Activated CD4-positive, alpha-beta T cell treated with anti-CD3 and anti-CD28 coated beads, Interleukin-2, amount 50 U/mL, for 48 hours (primary cell): ENCODE data around the gene EFCAB9.
A peak's percentile ranks its signal among the peaks of the same experiment; 100 is the strongest.
"Not testable (repeated sequence)": the region's sequence is repeated elsewhere in the genome, so short reads cannot be mapped to it uniquely, and the experiment has no call there.

ENCODE experiments used
- DNase-seq, 2 experiments: peaks; one replicate each; pipeline ENCODE4 v3.0.0-alpha.2; 2020

EFCAB9 gene

DNA sequence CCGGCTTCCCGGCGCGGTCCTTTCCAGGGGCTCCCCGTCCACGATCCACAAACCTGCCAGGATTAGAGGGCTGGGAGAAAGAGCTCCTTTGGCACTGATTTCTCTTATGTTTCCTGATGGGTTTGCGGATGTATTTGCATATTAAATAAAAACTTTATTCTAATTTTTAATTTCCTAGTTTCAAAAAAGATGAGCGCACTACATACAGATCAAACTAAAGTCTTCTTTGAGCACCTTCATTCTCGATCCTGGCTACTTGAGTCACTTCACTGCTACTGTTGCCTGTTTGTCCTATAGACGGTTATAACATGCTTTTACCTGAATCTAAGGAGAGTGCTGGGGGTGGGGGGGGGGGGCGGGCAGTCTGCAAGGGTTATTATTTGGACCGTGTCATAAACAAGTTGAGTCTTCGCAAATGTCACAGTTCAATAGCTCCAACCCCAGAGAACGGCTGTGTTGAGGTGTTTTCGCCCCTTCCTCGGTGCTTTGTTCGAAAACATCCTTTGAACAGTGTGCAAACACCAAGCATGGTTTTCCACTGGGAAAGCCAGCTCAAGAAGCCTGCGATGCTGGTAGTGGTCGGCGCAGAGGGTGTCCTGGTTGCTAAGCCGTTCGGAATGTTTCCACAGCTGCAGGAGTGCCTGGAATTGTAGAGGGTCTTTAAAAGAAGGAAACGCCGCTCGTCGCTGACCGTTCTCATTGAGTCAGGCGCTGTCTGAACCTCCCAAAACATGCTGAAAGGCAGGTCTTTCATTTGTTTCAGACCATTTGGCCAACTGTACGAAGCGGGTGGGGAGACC is 4.9 kb upstream of the EFCAB9 start:
- DNase-seq, result no peak

DNA sequence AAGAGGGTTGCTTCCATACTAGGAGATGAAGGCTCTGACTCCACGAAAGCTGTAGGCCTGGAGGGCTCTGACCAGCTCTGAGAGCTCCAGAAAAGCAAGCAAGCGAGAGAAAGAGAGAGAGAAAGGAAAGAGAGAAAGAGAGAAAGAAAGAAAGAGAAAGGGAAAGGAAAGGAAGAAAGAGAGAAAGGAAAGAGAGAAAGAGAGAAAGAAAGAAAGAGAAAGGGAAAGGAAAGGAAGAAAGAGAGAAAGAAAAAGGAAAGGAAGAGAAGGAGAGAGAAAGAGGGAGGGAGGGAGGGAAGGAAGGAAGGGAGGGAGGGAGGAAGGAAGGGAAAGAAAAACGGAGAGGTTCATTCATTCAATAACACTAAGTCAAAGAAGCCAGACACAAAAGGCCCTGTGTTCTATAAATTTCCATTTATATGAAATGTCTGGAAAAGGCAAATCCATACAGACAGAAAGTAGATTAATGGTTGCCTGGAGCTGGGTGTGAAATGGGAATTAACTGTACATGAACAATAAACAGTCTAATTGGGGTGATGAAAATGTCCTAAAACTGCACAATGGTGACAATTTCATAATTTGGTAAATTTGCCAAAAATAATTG is 4.2 kb upstream of the EFCAB9 start:
- DNase-seq, result no peak

DNA sequence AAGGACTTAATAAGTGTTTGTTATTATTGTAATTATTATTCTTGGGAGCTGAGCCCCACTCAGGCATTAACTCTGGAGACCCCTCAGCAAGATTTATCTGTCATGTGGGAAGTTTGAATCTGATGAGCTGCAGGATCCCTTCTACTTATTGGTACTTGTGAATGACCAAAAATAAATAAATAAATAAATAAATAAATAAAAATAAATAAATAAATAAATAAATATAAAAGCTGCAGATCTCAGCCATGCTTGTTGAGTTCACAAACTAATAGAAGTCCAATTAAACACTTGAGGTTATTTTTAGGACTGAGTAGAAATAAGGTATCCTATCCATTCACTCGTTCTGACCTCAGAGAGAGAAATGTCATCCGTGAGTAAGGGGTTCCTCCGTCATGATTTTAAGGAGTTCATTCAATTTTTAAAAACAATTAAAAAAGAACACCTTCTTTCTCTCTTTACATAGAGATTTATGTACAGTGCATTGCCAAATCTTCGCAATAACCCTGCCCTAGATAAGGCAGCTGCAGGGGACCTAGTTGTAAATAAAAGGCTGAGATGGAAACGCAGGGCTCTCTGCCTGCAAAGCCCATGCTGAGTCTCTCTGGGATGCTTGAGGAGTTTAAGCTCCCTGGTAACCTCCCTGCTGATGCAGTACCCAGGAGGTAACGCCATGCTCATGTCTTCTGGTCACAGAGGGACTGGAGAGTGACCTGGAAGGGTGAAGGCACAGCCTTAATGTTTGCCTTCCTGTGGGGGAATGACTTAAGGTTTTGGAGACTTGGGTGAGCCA is 1.2 kb downstream of the EFCAB9 start:
- DNase-seq, result no peak

DNA sequence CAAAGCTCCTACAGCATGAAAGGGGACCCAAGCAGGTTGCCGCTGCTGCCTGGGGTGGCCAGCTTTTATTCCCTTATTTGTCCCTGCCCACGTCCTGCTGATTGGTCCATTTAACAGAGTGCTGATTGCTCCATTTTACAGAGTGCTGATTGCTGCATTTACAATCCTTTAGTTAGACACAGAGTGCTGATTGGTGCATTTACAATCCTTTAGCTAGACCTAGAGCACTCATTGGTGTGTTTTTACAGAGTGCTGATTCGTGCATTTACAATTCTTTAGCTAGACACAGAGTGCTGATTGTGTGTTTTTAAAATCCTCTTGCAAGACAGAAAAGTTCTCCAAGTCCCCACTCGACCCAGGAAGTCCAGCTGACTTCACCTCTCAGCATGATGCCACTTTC is 3.8 kb downstream of the EFCAB9 start:
- not testable (repeated sequence) for DNase-seq

DNA sequence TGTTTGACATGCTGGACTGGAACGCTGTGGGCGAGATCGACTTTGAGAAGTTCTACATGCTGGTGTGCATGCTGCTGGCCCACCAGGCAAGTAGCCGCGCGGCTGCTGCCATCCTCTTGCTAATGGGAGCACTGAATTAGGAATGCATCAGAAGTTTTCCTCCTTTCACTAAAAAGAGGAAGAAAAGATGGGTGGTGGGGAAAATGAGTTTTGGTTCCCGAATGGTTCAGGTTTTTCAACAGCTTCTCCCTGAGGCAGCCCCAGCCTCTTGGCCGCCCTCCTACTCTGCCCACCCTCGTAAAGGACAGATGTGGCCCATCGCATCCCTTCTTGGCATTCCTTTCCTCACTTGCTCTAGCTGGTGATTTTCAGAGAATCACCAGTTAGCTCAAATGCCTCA is 5.5 kb downstream of the EFCAB9 start:
- DNase-seq, result no peak

DNA sequence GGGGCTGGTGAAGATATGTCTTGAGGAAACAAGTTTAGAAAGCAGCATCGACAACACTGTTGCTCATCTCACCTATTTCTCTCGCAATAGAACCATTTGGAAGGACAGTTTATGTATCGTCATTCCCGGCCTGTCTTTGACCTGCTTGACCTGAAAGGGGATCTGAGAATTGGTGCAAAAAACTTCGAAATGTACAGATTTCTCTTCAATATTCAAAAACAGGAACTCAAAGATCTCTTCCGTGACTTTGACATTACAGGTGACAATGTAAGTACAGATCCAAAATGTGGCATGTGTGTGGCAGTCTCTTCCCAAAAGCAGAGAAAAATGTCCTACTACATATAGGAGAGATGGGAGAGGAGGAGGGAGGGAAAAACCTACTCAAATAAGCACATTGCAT is 6.5 kb downstream of the EFCAB9 start:
- DNase-seq, result no peak

DNA sequence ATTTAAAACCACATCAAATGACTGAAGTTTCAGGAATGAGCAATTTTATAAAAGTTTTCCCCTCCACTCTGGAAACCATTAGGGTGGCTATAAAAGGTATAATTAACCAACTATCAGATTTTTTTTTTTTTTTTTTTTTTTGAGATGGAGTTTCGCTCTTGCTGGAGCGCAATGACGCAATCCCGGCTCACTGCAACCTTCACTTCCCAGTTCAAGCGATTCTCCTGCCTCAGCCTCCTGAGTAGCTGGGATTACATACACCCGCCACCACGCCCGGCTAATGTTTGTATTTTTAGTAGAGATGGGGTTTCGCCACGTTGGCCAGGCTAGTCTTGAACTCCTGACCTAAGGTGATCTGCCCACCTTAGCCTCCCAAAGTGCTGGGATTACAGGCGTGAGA is 12.0 kb downstream of the EFCAB9 start:
- DNase-seq, result not testable (repeated sequence)

DNA sequence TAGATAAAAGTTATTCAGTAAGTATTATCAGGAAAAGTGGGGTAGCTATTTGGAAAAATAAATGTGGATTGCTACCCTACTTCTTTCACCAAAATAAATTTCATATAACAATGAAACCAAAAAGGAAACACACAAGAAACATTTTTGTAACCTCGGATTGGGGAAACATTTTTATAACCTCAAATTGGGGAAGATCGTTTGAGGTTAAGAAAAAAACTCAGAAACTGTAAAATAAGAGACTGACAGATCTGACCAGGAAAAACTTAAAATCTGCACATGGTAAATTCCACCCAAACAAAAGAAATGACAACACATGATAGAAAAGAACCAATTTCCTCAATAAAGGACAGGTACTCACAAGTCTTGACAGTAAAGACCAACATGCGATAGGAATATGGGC is 13.5 kb downstream of the EFCAB9 start:
- DNase-seq, result no peak

DNA sequence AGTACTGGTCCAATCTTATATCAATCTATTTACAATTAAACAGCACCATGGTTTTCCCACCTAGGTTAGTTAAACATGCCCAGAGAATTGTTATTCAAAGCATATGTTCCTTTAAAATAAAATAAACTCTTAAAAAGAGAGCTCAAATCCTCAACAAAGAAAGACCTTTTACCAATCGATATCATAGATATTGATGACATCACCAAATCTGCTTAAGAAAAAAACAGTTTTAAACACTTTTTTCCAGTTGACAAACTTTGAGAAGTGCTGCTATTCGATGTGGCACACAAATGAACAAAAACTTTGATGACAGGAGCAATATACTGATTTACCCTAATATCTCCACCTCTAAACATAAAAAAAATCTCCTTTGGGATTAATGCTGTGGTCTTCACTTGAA is 15.7 kb downstream of the EFCAB9 start:
- DNase-seq, result no peak

DNA sequence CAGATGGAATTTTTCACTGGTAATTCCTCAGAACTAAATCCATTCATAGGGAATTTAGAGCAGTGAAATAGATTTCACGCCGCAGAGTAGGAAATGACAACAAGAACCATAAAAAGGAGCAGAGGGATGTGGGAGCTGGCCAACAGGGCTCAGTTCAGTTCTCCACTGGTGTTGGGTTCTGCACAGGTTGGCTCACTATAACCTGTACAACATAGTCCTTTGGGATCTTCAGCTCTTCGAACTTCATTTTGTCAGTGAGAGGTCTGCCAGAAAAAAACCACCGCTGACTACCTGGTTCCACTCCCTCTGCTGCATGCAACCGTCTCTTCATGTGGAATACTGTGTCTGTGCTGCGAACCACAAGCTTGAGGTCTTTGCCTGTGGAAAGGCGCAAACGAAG is 17.7 kb downstream of the EFCAB9 start:
- DNase-seq, result no peak

DNA sequence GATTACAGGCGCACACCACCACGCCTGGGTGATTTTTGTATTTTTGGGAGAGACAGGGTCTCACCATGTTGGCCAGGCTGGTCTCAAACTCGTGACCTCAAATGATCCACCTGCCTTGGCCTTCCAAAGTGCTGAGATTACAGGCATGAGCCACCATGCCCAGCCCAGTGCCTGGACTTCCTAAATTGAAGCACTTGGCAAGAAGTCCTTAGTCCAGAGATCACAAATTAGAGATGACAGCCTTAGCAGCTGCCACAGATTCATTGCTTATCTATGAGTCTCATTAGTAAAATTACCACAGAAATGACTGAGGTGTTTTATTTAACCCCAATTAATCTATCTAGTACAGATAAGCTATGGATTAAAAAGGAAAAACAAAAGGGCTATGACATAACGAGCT is 19.2 kb downstream of the EFCAB9 start:
- no peak for DNase-seq

DNA sequence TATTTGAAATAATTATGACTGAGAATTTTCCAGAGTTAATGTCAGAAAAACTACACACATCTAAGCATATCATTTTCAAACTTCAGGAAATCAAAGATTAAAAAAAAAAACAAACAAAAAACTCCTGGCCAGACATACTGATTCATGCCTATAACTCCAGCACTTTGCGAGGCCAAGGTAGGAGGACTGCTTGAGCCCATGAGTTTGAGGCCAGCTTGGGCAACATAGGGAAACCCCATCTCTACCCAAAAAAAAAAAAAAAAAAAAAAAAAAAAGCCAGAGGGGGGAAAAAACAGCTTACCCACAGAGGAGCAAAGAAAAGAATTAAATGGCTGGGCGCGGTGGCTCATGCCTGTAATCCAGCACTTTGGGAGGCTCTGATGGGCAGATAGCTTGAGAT is 22.4 kb downstream of the EFCAB9 start:
- DNase-seq, result no peak

DNA sequence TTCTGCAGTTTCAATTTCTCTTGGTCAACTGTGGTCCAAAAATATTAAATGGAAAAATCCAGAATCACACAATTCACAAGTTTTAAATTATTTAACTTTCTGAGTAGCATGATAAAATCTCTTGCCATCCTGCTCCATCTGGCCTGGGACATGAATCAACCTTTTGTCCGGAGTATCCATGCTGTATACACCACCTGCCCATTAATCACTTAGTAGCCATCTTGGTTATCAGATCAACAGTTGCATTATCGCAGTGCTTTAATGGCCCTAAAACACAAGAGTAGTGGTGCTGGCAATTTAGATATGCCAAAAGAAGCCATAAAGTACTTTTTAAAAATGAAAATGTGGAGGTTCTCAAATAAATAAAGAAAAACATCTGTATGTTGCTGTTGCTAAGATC is 25.3 kb downstream of the EFCAB9 start:
- DNase-seq, result no peak

DNA sequence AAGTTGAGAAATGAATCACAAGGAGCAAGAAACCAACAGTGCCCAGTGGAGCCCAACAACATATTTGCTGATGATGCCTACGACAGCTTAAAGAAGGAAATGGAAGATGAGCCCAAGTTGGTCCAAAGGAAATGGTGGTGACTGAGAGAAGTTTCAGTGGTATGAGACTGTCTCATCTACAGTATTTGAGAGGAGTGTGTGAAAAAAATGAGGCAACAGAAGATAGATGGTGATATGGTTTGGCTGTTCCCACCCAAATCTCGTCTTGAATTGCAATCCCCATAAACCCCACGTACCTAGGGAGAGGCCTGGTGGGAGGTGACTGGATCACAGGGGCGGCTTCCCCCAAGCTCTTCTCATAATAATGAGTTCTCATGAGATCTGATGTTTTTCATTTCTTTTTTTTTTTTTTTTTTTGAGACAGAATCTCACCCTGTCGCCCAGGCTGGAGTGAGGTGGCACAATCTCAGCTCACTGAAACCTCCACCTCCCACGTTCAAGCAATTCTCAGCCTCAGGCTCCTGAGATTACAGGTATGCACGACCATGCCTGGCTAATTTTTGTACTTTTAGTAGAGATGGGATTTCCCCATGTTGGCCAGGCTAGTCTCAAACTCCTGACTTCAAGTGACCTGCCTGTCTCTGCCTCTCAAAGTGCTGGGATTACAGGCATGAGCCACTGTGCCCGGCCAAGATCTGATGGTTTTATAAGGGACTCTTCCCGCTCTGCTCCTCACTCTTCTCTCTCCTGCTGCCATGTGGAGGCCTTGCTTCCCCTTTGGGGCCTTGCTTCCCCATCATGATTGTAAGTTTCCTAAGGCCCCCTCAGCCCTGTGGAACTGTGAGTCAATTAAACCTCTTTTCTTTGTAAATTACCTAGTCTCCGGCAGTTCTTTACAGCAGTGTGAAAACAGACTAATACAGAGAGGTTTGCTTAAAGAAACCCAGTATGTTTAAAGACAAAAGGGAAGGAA is 30.2 kb downstream of the EFCAB9 start:
- DNase-seq, result peak; percentile 67 to 78

DNA sequence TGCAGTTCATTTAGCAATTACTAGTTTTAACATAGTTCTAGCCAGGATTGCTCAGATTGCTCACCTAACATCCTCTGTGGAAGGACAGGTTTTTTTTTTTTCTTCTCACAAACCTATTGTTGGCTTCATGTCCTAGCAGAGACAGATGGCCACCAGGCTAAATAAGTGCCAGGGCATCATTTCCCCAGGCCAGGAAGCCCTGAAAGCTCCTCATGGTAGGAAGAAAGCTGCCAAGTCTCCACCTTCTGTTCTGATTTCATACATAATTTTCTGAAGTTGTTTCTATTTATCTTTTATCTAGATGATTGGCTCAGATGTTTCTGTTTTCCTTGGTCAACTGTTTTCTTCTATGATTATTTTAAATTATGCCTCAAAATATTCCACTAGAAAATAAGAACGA is 31.0 kb downstream of the EFCAB9 start:
- no peak for DNase-seq

DNA sequence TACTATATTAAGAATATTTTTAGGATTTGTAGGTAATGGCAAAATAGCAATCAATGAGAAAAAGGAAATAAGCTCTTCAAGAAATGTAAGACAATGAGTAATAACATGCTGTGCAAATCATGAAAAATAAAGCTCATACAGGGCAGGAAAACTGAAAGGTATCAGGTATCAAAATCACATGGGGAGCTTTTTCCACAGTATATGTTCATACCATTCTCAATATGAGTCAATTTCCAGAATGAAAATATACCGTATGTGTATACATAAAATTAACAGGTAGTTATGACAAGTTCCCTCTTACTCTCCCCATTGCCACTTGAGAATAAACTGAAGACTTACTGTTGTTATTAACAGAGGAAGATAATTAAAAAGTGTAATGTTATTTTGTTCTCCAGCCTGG is 35.9 kb downstream of the EFCAB9 start:
- no peak for DNase-seq

DNA sequence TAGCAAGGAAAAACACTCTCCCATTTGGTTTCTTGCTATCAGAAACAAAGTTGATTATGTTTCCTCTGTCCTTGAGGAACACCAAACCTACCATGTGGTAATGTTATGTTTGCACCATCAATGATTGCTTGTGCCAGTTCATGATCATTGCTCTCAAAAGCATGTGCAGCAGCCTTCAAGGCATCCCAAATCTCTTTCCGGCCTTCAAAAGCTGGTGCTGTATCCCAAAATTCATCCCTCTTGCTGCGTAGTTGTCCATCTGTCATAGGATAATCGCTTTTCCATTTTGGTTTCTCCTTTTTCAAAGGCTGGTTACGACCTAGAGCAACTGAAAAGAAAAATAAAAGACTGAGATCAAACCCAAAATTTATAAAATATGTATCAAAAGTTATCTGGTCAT is 40.1 kb downstream of the EFCAB9 start:
- no peak for DNase-seq

DNA sequence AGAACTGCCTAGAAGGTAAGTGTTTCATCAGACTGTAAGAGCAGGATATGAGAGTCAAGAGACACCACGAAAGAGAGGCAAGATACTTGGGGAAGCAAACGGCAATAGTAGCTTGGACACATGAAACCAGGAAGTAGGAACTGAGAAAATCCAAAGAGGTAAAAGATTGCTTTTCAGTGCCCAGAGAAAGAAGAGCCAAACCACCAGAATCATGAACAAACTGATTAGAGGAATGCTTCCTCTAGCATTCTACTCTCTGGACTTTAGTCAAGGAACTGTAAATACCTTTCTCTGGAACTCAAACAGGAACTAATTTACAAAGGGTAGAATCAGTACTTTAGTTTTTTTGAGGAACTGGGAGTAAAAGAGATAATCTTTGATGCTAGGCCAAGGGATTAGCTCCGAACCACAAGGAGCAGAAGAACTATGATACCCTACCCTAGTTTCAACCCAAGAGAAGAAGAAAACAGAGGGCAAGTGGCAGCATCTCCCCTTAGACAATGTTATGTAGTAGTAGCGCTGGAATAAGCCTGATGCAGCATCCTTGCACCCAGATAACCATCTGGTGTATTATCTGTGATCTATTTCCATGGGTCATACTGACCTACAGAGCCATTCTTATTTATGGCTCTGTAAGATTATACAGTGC is 41.3 kb downstream of the EFCAB9 start:
- DNase-seq, result no peak

DNA sequence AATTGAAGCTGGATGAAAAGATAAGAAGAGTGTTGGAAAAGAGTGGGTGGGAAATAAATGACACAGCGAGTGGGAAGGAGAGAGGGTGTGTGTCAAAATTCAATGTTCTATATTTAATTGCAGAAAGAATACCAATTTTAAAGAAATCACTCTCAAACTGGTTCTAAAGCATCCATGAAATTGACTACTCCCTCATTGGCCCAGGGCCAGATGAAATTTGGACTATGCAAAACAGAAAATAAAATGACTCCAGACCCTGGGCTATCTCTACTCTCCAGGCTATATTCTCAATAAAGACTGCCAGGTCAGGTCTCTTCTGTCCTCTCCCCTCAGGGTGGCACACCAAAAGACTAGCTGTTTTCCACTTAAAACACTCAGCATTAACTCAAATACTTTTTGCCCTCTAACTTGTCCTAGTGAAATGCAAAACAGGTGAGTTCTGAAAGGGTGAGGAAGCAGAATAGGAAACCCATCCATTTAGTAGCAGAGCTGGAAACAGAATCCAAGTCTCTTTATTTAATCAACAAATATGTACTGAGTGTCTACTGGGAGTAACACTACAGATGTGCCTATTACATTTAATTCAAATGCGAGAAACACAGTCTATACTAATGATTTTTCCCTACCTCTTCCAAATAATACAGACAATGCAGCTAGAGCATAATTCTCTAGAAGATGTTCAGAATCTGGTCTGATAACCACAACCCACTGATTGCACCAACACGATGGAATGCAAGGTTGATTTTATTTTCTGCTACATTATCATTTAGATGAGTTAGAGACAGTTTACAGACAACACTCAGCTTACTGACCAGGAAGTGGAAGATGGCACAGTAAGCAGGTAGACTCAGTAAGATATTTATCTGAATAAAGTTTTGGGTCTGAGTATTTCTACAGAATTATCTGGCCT is 42.1 kb downstream of the EFCAB9 start:
- no peak for DNase-seq

DNA sequence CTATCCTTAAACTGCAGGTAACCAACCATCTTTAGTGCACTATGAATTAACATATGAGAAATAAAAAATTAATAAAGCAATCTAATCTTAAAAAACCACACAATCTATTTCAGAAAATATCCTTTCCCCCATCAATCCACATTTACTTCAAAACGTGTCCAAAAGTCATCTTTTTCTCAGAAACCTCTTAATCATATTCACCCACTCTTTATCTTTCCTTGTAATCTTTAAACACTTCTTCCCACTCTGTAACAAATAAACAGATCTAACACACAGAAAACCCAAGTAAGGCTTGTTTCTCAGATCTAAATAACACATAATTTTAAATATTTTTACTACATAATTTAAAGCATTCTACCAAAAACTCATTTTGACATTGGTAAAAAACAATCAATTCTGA is 44.4 kb downstream of the EFCAB9 start:
- no peak for DNase-seq

DNA sequence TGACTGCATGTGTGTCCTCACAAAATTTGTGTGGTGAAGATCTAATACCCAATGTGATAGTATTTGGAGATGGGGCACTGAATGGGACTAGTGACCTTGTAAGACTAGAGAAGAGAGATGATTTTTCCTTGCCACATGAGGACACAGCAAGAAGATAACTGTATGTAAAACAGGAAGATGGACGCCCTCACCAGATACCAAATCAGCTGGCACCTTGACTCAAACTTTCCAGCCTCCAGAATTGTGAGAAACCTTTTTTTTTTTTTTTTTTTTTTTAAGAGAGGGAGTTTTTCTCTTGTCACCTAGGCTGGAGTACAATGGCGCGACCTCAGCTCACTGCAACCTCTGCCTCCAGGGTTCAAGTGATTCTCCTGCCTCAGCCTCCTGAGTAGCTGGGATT is 49.3 kb downstream of the EFCAB9 start:
- DNase-seq, result peak; percentile 11 to 18
